Measurements from ENCODE around the gene SCGB1A1. TPM values are rescaled to one million over a fixed set of nuclear protein-coding genes. Genes with fewer than 3 reads are reported as not detected.
A peak's percentile ranks its signal among the peaks of the same experiment; 100 is the strongest.
"Not testable (repeated sequence)": the region's sequence is repeated elsewhere in the genome, so short reads cannot be mapped to it uniquely, and the experiment has no call there.

SCGB1A1 gene
- total RNA-seq, 4 donors from 2014 or later: 3.0 TPM; not detected in 3

DNA sequence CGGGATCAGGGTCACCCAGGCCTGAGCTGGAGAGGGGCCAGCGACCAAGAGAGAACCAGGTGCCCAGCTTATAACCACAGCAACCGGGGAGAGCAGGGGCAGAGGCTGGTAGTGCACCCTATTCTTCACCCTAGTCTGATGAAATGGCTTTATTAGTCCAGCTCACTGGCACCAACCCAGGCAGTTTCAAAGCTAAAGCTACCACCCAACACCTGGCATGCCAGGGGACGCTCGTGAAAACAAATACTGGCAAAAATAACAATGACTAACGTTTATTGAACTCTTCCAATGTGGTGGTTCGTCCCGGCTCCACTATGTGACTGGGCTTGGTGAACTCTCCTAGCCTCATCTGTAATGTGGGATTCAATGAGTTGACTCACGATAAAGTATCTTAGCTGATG is 30.6 kb downstream of the SCGB1A1 start:
- 67% methylated on average over 9 of the region's 9 CpGs for WGBS
- no peaks in the 10 kb centered on the region for H3K27me3 ChIP-seq
- H3K4me1 ChIP-seq: peaks cover 22 to 35% (median 26%) of the 10 kb centered on the region in 4 donors
- intact Hi-C loops (cut with DNase I): no loop called here
- no peak for TF ChIP-seq POLR2A (IDR thresholded peaks at IDR 0.05; ENCODE audit: low read depth)
- no peak for TF ChIP-seq EP300 (IDR thresholded peaks at IDR 0.05)
- TF ChIP-seq, protein P1, sequence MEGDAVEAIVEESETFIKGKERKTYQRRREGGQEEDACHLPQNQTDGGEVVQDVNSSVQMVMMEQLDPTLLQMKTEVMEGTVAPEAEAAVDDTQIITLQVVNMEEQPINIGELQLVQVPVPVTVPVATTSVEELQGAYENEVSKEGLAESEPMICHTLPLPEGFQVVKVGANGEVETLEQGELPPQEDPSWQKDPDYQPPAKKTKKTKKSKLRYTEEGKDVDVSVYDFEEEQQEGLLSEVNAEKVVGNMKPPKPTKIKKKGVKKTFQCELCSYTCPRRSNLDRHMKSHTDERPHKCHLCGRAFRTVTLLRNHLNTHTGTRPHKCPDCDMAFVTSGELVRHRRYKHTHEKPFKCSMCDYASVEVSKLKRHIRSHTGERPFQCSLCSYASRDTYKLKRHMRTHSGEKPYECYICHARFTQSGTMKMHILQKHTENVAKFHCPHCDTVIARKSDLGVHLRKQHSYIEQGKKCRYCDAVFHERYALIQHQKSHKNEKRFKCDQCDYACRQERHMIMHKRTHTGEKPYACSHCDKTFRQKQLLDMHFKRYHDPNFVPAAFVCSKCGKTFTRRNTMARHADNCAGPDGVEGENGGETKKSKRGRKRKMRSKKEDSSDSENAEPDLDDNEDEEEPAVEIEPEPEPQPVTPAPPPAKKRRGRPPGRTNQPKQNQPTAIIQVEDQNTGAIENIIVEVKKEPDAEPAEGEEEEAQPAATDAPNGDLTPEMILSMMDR (IDR thresholded peaks at IDR 0.05): peak in 1 of 3 experiments; percentile 3
- no peak for TF ChIP-seq POLR2AphosphoS5 (IDR thresholded peaks at IDR 0.05)
- no peak overlapping the region for H3K4me3 ChIP-seq
- no peak for DNase-seq (ENCODE audit: extremely low spot score)
- H3K27ac ChIP-seq (replicated peaks in 1 of 4): peak overlapping the region in 3 of 4 donors; percentile 10 to 47 (median 44)
- no peaks in the 10 kb centered on the region for H3K9me3 ChIP-seq
- no peaks in the 10 kb centered on the region for H3K36me3 ChIP-seq

DNA sequence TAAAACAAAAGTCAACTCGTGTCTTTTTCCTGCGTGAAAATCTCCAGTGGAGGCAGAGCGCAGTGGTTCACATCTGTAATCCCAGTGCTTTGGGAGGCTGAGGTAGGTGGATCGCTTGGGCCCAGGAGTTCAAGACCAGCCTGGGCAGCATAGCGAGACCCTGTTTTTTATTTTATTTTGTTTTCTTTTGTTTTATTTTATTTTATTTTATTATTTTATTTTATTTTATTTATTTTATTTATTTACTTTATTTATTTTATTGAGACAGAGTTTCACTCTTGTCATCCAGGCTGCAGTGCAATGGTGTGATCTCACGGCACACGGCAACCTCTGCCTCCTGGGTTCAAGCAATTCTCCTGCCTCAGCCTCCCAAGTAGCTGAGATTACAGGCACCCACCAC is 31.1 kb downstream of the SCGB1A1 start:
- intact Hi-C loops (cut with DNase I); H3K9me3 ChIP-seq; DNase-seq (ENCODE audit: extremely low spot score); H3K36me3 ChIP-seq; H3K4me3 ChIP-seq; H3K27me3 ChIP-seq: not testable (repeated sequence)
- 87% methylated on average over 7 of the region's 7 CpGs for WGBS
- H3K27ac ChIP-seq (replicated peaks in 1 of 4): peak overlapping the region in 1 of 4 donors; percentile 47
- peaks cover 18 to 31% (median 22%) of the 10 kb centered on the region in 4 donors for H3K4me1 ChIP-seq

DNA sequence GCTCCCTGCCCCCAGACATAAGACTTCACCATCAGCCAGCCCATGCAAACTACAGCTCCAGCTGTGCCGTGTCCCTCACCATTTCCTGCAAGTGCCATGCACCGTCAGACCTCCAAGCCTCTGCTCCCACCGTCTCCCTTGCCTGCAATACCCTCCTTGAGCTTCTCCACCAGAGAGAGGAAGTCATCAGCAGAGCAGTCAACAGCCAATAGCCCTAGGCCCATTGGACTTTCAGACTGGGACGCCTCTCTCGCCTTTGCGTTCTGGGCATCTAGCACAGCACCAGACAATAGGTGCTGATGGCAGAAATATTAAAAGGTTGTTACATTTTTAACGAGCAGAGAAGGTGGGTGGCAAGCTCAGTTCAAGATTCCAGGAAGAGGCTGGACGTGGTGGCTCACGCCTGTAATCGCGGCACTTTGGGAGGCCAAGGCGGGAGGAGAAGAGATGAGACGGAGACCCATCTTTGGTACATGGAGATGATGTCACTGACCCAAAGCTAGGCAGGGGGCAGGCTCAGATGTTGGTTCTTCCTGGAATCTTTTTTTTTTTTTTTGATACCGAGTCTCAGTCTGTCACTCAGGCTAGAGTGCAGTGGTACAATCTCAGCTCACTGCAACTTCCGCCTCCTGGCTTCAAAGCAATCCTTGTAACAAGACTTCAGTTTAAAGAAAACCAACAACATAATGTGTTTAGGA is 31.9 kb downstream of the SCGB1A1 start:
- H3K27ac ChIP-seq (replicated peaks in 1 of 4): no peak overlapping the region
- H3K27me3 ChIP-seq: no peaks in the 10 kb centered on the region
- H3K4me1 ChIP-seq: peaks cover 10 to 23% (median 15%) of the 10 kb centered on the region in 4 donors
- no peak for DNase-seq (ENCODE audit: extremely low spot score)
- WGBS: 93% methylated on average over 15 of the region's 15 CpGs
- no peak overlapping the region for H3K4me3 ChIP-seq
- TF ChIP-seq EP300 (IDR thresholded peaks at IDR 0.05) (no peak), POLR2A (IDR thresholded peaks at IDR 0.05; ENCODE audit: low read depth) (no peak), POLR2AphosphoS5 (IDR thresholded peaks at IDR 0.05) (no peak)
- TF ChIP-seq, protein P1 (IDR thresholded peaks at IDR 0.05): no peak
- intact Hi-C loops (cut with DNase I): no loop called here
- H3K36me3 ChIP-seq: no peaks in the 10 kb centered on the region
- H3K9me3 ChIP-seq: no peaks in the 10 kb centered on the region

DNA sequence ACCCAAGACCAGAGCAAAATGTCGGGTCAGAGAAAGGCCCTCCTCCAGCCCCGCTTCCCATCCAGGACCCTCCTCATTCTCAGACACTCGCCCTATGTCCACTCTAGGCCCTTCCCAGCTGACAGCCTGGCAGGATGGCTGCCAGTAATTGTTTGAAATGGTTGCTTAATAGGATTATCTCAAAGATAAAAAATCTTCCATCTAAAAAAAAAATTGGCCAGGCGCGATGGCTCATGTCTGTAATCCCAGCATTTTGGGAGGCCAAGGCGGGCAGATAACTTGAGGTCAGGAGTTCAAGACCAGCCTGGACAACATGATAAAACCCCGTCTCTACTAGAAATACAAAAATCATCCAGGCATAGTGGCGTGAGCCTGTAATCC is 32.4 kb downstream of the SCGB1A1 start:
- Histone ChIP-seq H3K27me3 (no peaks in the 10 kb centered on the region), H3K36me3 (no peaks in the 10 kb centered on the region), H3K4me1 (peaks cover 4 to 18% (median 9%) of the 10 kb centered on the region in 4 donors), H3K4me3 (no peak overlapping the region), H3K9me3 (no peaks in the 10 kb centered on the region), H3K27ac (replicated peaks in 1 of 4) (no peak overlapping the region)
- no peak for DNase-seq (ENCODE audit: extremely low spot score)
- TF ChIP-seq EP300 (IDR thresholded peaks at IDR 0.05) (no peak), POLR2A (IDR thresholded peaks at IDR 0.05; ENCODE audit: low read depth) (no peak), POLR2AphosphoS5 (IDR thresholded peaks at IDR 0.05) (no peak)
- TF ChIP-seq, protein P1 (IDR thresholded peaks at IDR 0.05): no peak
- WGBS: 83% methylated on average over 8 of the region's 8 CpGs
- intact Hi-C loops (cut with DNase I): no loop called here

DNA sequence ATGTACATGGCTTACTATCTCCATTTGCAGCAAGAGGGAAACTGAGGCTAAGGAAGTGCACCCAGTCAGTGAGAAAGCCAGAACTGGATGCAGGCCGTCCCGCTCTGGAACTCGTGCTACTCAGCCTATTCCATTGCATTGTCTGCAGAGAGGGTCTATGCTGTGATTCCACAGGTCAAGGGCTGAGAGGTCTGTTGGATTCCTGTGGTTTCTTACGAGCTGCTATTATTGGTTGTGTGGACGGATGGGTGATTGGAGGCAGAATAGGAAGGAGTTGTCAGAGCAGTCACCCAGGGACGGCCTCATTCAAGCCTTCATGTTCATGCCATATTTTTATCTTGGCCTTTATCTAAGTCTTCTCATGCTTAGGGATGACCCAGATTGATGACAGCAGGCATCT is 33.4 kb downstream of the SCGB1A1 start:
- intact Hi-C loops (cut with DNase I): no loop called here
- H3K27ac ChIP-seq (replicated peaks in 1 of 4): no peak overlapping the region
- H3K27me3 ChIP-seq: no peaks in the 10 kb centered on the region
- 96% methylated on average over 6 of the region's 6 CpGs for WGBS
- H3K4me1 ChIP-seq: peaks cover 0 to 10% (median under 1%) of the 10 kb centered on the region in 4 donors
- no peaks in the 10 kb centered on the region for H3K36me3 ChIP-seq
- H3K4me3 ChIP-seq: no peak overlapping the region
- TF ChIP-seq EP300 (IDR thresholded peaks at IDR 0.05): no peak
- no peak for TF ChIP-seq POLR2A (IDR thresholded peaks at IDR 0.05; ENCODE audit: low read depth)
- TF ChIP-seq, protein P1 (IDR thresholded peaks at IDR 0.05): no peak
- TF ChIP-seq POLR2AphosphoS5 (IDR thresholded peaks at IDR 0.05): no peak
- no peaks in the 10 kb centered on the region for H3K9me3 ChIP-seq
- no peak for DNase-seq (ENCODE audit: extremely low spot score)

All from esophagus muscularis mucosa (tissue), 4 donors.